DOHH2 (cell line): ENCODE measurements around the gene MTF1.

Experiments
- CTCF ChIP-seq: fragments of 200-600 bp; sonication (generic); IDR thresholded peaks from one replicate; pipeline ENCODE4 v1.5.1; 2014; ENCODE audit warnings: antibody characterized with exemption, mild to moderate bottlenecking, low read depth, low read length; ENCODE audit not compliant: poor library complexity, severe bottlenecking
- EZH2phosphoT487 ChIP-seq: fragments of 200-600 bp; sonication (generic); IDR thresholded peaks from 2 replicates; pipeline ENCODE4 v1.6.1; 2017; ENCODE audit warnings: borderline replicate concordance, mild to moderate bottlenecking, antibody characterized with exemption, low read length, moderate library complexity, mixed read lengths

GRCh38 chr1:37902983-37903382 lies 43.6 kb upstream of the MTF1 start:
- TF ChIP-seq CTCF (no peak), EZH2phosphoT487 (no peak)
